Adrenal gland (tissue), 5 donors: ENCODE results near the gene GRB10.

Source experiments
- CTCF ChIP-seq, 6 experiments: fragments of 450-650 bp in 4 of 6; fragments of 200-600 bp in 2 of 6; sonication (generic) in 1 of 6; IDR thresholded peaks; 1 replicate in 5 of 6; 2 replicates in 1 of 6; pipeline versions ENCODE4 v1.5.1 to v1.8.0; 2016 to 2021; ENCODE audit warnings: antibody characterized with exemption in 6 of 6, mild to moderate bottlenecking in 2 of 6, moderate library complexity in 1 of 6
- POLR2A ChIP-seq, 2 donors: fragments of 450-650 bp; IDR thresholded peaks; one replicate each; pipeline ENCODE4 v1.6.1; 2017; ENCODE audit warnings: antibody characterized with exemption in 2 of 2, mild to moderate bottlenecking in 2 of 2, moderate library complexity in 1 of 2
- donor health status: DM: no; HTN: no; CAD: no.

GRCh38 chr7:50779427-50779826, 3.3 kb downstream of the GRB10 start:
- no peak for TF ChIP-seq POLR2A (IDR thresholded peaks at IDR 0.05)
- no peak for TF ChIP-seq CTCF (IDR thresholded peaks at IDR 0.05)
